C4-2B (cell line): ENCODE data around the gene KRTAP10-6.

ENCODE experiments used
- ZFX ChIP-seq: fragments of 450-650 bp; IDR thresholded peaks from 2 replicates; pipeline ENCODE4 v1.6.1; 2017
- TF ChIP-seq, protein P1 (sequence below): fragments of 450-650 bp; conservative IDR thresholded peaks from 2 replicates; pipeline ENCODE4 v1.5.1; 2017; ENCODE audit warnings: mild to moderate bottlenecking

DNA sequence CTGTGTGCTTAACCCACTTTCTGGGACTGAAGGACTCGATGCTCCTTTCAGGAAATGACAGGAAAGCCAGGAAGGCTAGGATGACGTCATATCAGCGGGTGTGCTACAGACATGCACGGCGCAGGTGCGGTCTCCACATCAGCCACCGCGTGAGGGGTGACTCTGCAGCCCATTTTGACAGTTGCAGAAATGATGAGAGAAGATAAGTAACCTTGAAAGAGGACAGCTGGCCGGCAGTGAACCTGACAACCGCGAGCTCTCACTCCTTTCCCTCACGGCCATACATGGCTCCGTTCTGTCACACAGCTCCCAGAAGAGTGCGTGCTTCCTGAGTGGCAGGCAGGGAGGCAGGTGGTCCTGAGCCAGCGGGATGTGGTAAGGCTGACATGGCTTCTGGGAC, 10.2 kb downstream of the KRTAP10-6 start:
- TF ChIP-seq, protein P1, sequence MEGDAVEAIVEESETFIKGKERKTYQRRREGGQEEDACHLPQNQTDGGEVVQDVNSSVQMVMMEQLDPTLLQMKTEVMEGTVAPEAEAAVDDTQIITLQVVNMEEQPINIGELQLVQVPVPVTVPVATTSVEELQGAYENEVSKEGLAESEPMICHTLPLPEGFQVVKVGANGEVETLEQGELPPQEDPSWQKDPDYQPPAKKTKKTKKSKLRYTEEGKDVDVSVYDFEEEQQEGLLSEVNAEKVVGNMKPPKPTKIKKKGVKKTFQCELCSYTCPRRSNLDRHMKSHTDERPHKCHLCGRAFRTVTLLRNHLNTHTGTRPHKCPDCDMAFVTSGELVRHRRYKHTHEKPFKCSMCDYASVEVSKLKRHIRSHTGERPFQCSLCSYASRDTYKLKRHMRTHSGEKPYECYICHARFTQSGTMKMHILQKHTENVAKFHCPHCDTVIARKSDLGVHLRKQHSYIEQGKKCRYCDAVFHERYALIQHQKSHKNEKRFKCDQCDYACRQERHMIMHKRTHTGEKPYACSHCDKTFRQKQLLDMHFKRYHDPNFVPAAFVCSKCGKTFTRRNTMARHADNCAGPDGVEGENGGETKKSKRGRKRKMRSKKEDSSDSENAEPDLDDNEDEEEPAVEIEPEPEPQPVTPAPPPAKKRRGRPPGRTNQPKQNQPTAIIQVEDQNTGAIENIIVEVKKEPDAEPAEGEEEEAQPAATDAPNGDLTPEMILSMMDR = no peak
- no peak for TF ChIP-seq ZFX
